Mammary epithelial cell (primary cell): Measurements from ENCODE around the gene PRAMEF2.
"Not testable (repeated sequence)": the region's sequence is repeated elsewhere in the genome, so short reads cannot be mapped to it uniquely, and the experiment has no call there.

Experiments
- EZH2 ChIP-seq: IDR thresholded peaks from 2 replicates; pipeline ENCODE4 v1.6.1; 2012; ENCODE audit warnings: low read length, inconsistent platforms, borderline replicate concordance
- TF ChIP-seq, protein P1 (sequence below), 2 donors: IDR thresholded peaks in 1 of 2; conservative IDR thresholded peaks in 1 of 2; 2 replicates each; pipeline ENCODE4 v1.5.1; 2011 to 2012; ENCODE audit warnings: inconsistent platforms in 2 of 2, low read length in 2 of 2, mild to moderate bottlenecking in 2 of 2, control low read depth in 1 of 2, low read depth in 1 of 2; ENCODE audit not compliant: insufficient read depth in 1 of 2; ENCODE audit errors: extremely low read depth in 1 of 2

DNA sequence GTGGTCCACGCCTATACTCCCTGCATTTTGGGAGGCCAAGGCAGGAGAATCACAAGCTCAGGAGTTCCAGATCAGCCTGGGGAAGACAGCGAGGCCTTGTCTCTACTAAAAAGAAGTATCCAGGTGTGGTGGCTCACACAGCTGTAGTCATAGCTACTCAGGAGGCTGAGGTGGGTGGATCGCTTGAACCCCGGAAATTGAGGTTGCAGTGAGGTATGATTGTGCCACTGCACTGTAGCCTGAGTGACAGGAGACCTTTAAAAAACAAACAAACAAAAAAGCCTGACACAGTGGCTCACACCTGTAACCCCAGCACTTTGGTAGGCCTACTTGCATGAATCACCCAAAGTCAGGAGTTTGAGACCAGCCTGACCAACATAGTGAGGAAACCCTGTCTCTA is 21.6 kb downstream of the PRAMEF2 start:
- TF ChIP-seq, protein P1, sequence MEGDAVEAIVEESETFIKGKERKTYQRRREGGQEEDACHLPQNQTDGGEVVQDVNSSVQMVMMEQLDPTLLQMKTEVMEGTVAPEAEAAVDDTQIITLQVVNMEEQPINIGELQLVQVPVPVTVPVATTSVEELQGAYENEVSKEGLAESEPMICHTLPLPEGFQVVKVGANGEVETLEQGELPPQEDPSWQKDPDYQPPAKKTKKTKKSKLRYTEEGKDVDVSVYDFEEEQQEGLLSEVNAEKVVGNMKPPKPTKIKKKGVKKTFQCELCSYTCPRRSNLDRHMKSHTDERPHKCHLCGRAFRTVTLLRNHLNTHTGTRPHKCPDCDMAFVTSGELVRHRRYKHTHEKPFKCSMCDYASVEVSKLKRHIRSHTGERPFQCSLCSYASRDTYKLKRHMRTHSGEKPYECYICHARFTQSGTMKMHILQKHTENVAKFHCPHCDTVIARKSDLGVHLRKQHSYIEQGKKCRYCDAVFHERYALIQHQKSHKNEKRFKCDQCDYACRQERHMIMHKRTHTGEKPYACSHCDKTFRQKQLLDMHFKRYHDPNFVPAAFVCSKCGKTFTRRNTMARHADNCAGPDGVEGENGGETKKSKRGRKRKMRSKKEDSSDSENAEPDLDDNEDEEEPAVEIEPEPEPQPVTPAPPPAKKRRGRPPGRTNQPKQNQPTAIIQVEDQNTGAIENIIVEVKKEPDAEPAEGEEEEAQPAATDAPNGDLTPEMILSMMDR (conservative IDR thresholded peaks at IDR 0.05 in 1 of 2, IDR thresholded peaks at IDR 0.05 in 1 of 2; ENCODE audit: extremely low read depth in 1 of 2, insufficient read depth in 1 of 2, low read depth in 1 of 2, low read length in 2 of 2) = not testable (repeated sequence)
- TF ChIP-seq EZH2 = not testable (repeated sequence)
